OCI-LY3 (cell line): ENCODE results near the gene SOX5.
A peak's percentile ranks its signal among the peaks of the same experiment; 100 is the strongest.

Source experiments
- H2AFZ ChIP-seq: fragments of 200-600, 300-600 bp; shearing (Covaris generic); 2 replicates; pipeline ENCODE4 v1.6.0; 2014; ENCODE audit warnings: antibody characterized with exemption, low read depth, low read length
- H3K27ac ChIP-seq: fragments of 200-600, 300-600 bp; sonication (generic); 2 replicates; pipeline ENCODE4 v1.5.1; 2014; ENCODE audit warnings: mild to moderate bottlenecking, low read length, moderate library complexity, mixed read lengths
- H3K27me3 ChIP-seq: fragments of 200-600, 300-600 bp; sonication (generic); 2 replicates; pipeline ENCODE4 v1.6.1; 2014; ENCODE audit warnings: low read depth, low read length, mixed read lengths
- H3K36me3 ChIP-seq: fragments of 200-600, 300-600 bp; sonication (generic); replicated peaks from 2 replicates; pipeline ENCODE3; 2014; ENCODE audit warnings: low read depth, low read length, mixed read lengths
- H3K4me1 ChIP-seq: fragments of 300-600, 200-600 bp; sonication (generic); 2 replicates; pipeline ENCODE4 v1.6.1; 2014; ENCODE audit warnings: low read length, mixed read lengths
- H3K4me2 ChIP-seq: fragments of 200-600, 300-600 bp; sonication (generic); 2 replicates; pipeline ENCODE4 v1.6.1; 2014; ENCODE audit warnings: low read length, mixed read lengths
- H3K4me3 ChIP-seq: fragments of 300-600, 200-600 bp; sonication (generic); 2 replicates; pipeline ENCODE4 v1.5.1; 2014; ENCODE audit warnings: antibody characterized with exemption, mild to moderate bottlenecking, low read length, moderate library complexity
- H3K79me2 ChIP-seq: fragments of 300-600, 200-600 bp; shearing (Covaris generic); 2 replicates; pipeline ENCODE4 v1.6.1; 2014; ENCODE audit warnings: mild to moderate bottlenecking, low read length, mixed read lengths
- H3K9ac ChIP-seq: fragments of 300-600, 200-600 bp; shearing (Covaris generic); 2 replicates; pipeline ENCODE4 v1.6.0; 2014; ENCODE audit warnings: mild to moderate bottlenecking, low read length, moderate library complexity
- H3K9me3 ChIP-seq: fragments of 200-600, 300-600 bp; shearing (Covaris generic); 2 replicates; pipeline ENCODE4 v1.6.1; 2014; ENCODE audit warnings: low read length, mixed read lengths; ENCODE audit not compliant: insufficient read depth
- H4K20me1 ChIP-seq: fragments of 200-600, 300-600 bp; sonication (generic); 2 replicates; pipeline ENCODE4 v1.6.1; 2016; ENCODE audit warnings: low read length, mixed read lengths; ENCODE audit not compliant: insufficient read depth
- CTCF ChIP-seq: fragments of 200-600, 300-600 bp; sonication (generic); IDR thresholded peaks from 2 replicates; pipeline ENCODE4 v1.5.1; 2014; ENCODE audit warnings: antibody characterized with exemption, low read length, low read depth
- EZH2phosphoT487 ChIP-seq: fragments of 200-600 bp; shearing (Covaris generic); IDR thresholded peaks from 2 replicates; pipeline ENCODE4 v1.6.1; 2018; ENCODE audit warnings: antibody characterized with exemption, mixed run types, low read depth

Gene SOX5

GRCh38 chr12:23504043-23504442 is 445.4 kb downstream of the SOX5 start:
- Histone ChIP-seq H3K27ac (no peak overlapping the region), H3K27me3 (no peaks in the 10 kb centered on the region), H3K4me1 (no peaks in the 10 kb centered on the region), H2AFZ (no peak overlapping the region), H3K4me3 (no peak overlapping the region), H3K9ac (no peak overlapping the region), H3K79me2 (no peaks in the 10 kb centered on the region), H3K36me3 (no peaks in the 10 kb centered on the region), H3K9me3 (no peaks in the 10 kb centered on the region), H4K20me1 (no peaks in the 10 kb centered on the region), H3K4me2 (no peak overlapping the region)
- TF ChIP-seq EZH2phosphoT487 (no peak), CTCF (peak; percentile 33)

- TF ChIP-seq EZH2phosphoT487 (no peak), CTCF (no peak)
- Histone ChIP-seq H2AFZ (no peak overlapping the region), H3K9ac (no peak overlapping the region), H3K27me3 (no peaks in the 10 kb centered on the region), H3K9me3 (no peaks in the 10 kb centered on the region), H4K20me1 (no peaks in the 10 kb centered on the region), H3K4me2 (no peak overlapping the region), H3K4me1 (no peaks in the 10 kb centered on the region), H3K36me3 (no peaks in the 10 kb centered on the region), H3K4me3 (no peak overlapping the region), H3K79me2 (no peaks in the 10 kb centered on the region), H3K27ac (no peak overlapping the region)
Measured at GRCh38 chr12:23503544-23503943, 445.9 kb downstream of the SOX5 start.

GRCh38 chr12:23502259-23502658 is 447.2 kb downstream of the SOX5 start:
- Histone ChIP-seq H3K36me3 (no peaks in the 10 kb centered on the region), H2AFZ (no peak overlapping the region), H3K27me3 (no peaks in the 10 kb centered on the region), H3K4me3 (no peak overlapping the region), H3K27ac (no peak overlapping the region), H3K9me3 (0 out of 2 replicates have a peak, but pooled peaks cover 7% of the 10 kb centered on the region), H3K9ac (no peak overlapping the region), H3K4me1 (no peaks in the 10 kb centered on the region), H4K20me1 (no peaks in the 10 kb centered on the region), H3K4me2 (no peak overlapping the region), H3K79me2 (no peaks in the 10 kb centered on the region)
- TF ChIP-seq EZH2phosphoT487, result no peak
- TF ChIP-seq CTCF, result no peak

GRCh38 chr12:23495472-23495871 is 454.0 kb downstream of the SOX5 start:
- Histone ChIP-seq H2AFZ (no peak overlapping the region), H3K27me3 (no peaks in the 10 kb centered on the region), H3K36me3 (no peaks in the 10 kb centered on the region), H3K4me3 (no peak overlapping the region), H3K9ac (no peak overlapping the region), H3K79me2 (no peaks in the 10 kb centered on the region), H3K4me2 (no peak overlapping the region), H4K20me1 (no peaks in the 10 kb centered on the region), H3K9me3 (peaks cover 10% of the 10 kb centered on the region; the same call in 1 of the 2 replicates), H3K27ac (no peak overlapping the region), H3K4me1 (no peaks in the 10 kb centered on the region)
- TF ChIP-seq EZH2phosphoT487, result no peak
- TF ChIP-seq CTCF, result no peak
